ENCODE results near the gene RAB37.
A peak's percentile ranks its signal among the peaks of the same experiment; 100 is the strongest.

Gene RAB37

DNA sequence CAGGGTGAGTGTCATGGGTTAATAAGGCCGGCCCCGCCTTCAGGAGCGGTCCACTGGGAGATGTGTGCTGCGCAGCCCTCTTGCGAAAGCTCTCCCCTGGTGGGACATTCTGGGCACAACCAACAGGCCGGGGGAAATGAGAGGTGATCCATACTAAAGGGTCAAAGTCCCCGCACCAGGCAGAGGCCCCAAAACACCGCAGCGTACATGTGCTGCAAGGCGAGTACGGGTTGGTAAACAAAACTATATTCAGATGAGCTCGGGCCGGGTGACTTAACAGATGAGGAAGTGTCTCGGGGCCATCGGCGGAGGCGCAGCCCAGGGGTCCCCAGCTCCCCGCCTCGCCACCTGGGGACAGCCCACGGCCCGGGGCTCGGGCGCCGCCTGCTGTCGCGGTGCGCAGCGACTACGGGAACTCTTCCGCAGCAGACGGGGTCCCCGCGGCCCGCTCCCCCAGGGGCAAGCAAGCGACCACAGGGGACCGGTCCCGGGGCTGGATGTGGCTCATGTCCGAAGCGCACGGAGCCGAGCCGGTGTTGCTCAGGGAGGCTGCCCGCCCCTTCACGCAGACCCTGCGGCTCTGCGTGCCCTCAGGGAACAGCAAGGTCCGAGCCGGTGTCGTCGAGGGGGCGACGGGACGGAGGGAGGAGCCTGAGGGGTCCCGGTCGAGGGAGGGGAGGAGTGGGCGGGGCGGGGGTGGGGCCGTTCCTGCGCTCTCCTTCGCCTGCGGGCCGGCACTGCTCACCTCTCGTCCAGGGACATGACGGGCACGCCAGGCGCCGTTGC, at the start of gene RAB37 (continued):
- TF ChIP-seq KLF9 (tag by site-specific recombination; IDR thresholded peaks at IDR 0.05; ENCODE audit: low read depth), result peak; percentile 39; the same call in 1 of the 2 replicates
- TF ChIP-seq ZNF768 (tag by site-specific recombination; IDR thresholded peaks at IDR 0.05), result no peak
- TF ChIP-seq ZNF626 (tag by site-specific recombination; IDR thresholded peaks at IDR 0.05), result no peak
- TF ChIP-seq ZIC2 (tag by site-specific recombination; IDR thresholded peaks at IDR 0.05), result peak; percentile 90
- TF ChIP-seq TRIM28 (IDR thresholded peaks at IDR 0.05; ENCODE audit: borderline replicate concordance, low read length), result no peak

DNA sequence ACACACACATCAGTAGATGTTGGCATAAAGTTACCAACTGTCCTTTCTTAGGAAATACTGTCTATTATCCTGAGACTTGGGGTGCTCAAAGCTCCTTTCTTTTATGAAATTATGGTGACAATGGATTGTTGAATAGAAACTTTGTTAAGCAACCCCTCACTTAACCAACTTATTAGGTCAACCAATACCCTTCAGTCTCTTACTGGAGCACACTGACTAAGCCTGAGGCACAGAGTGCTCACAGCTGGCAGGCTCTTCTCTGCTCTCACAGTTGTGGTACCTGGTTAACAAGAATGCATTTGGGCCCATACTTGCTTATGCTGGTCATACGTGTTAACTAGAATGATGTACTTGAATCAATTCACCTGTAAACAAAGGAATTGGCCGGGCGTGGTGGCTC, 49.2 kb upstream of the RAB37 start:
- TF ChIP-seq ZNF138 (tag by site-specific recombination; IDR thresholded peaks at IDR 0.05; ENCODE audit: borderline replicate concordance) (no peak), BCL11B (tag by site-specific recombination; IDR thresholded peaks at IDR 0.05; ENCODE audit: low read depth) (no peak), GLI4 (tag by site-specific recombination; IDR thresholded peaks at IDR 0.05) (no peak), ZNF433 (tag by site-specific recombination; IDR thresholded peaks at IDR 0.05; ENCODE audit: low read depth) (no peak), ZIC2 (tag by site-specific recombination; IDR thresholded peaks at IDR 0.05) (no peak), ZNF571 (tag by site-specific recombination; IDR thresholded peaks at IDR 0.05) (no peak), ZNF211 (tag by site-specific recombination; IDR thresholded peaks at IDR 0.05; ENCODE audit: low read depth) (no peak), ZSCAN5A (tag by site-specific recombination; IDR thresholded peaks at IDR 0.05) (no peak), ZNF548 (tag by site-specific recombination; IDR thresholded peaks at IDR 0.05) (no peak), SALL2 (tag by site-specific recombination; IDR thresholded peaks at IDR 0.05; ENCODE audit: borderline replicate concordance) (no peak), ZNF629 (tag by site-specific recombination; IDR thresholded peaks at IDR 0.05) (no peak)
- POLR2A ChIA-PET, result interaction anchor here (0.7 kb wide), 1 partner anchor 8 kb away, joined by 3 read pairs; no protein-coding TSS in a partner anchor
- no peaks in the 10 kb centered on the region for H3K36me3 ChIP-seq (ENCODE audit: control insufficient read depth in 2 of 2, insufficient read depth in 1 of 2, low read length in 2 of 2)
- CTCF ChIA-PET, result interaction anchor here (0.9 kb wide), 1 partner anchor 121 kb away, joined by 3 read pairs; no protein-coding TSS in a partner anchor
- H3K9me3 ChIP-seq (ENCODE audit: control insufficient read depth, insufficient read depth, low read depth, low read length), result no peaks in the 10 kb centered on the region
- H3K4me3 ChIP-seq (ENCODE audit: low read depth, low read length), result no peak overlapping the region
- H3K4me1 ChIP-seq (ENCODE audit: control insufficient read depth, insufficient read depth, low read length), result no peaks in the 10 kb centered on the region
- no peak overlapping the region for H3K27ac ChIP-seq (ENCODE audit: extremely low read depth, low read depth, low read length)

GRCh38 chr17:74690409-74690825, 46.6 kb upstream of the RAB37 start:
- ChIA-PET POLR2A (no interaction called here), CTCF (interaction anchor here (1.1 to 1.4 kb wide), 2 partner anchors 8 to 34 kb away, joined by 4 to 6 read pairs; no protein-coding TSS in a partner anchor)
- no peak overlapping the region for H3K27ac ChIP-seq (ENCODE audit: extremely low read depth, low read depth, low read length)
- H3K36me3 ChIP-seq (ENCODE audit: control insufficient read depth in 2 of 2, insufficient read depth in 1 of 2, low read length in 2 of 2), result no peaks in the 10 kb centered on the region
- H3K9me3 ChIP-seq (ENCODE audit: control insufficient read depth, insufficient read depth, low read depth, low read length), result no peaks in the 10 kb centered on the region
- H3K4me3 ChIP-seq (ENCODE audit: low read depth, low read length), result no peak overlapping the region
- no peaks in the 10 kb centered on the region for H3K4me1 ChIP-seq (ENCODE audit: control insufficient read depth, insufficient read depth, low read length)
- TF ChIP-seq YY1 (tag by site-specific recombination; IDR thresholded peaks at IDR 0.05), result no peak
- no peak for TF ChIP-seq WT1 (tag by site-specific recombination; IDR thresholded peaks at IDR 0.05)
- no peak for TF ChIP-seq KLF8 (tag by site-specific recombination; IDR thresholded peaks at IDR 0.05)
- TF ChIP-seq ZNF155 (tag by site-specific recombination; IDR thresholded peaks at IDR 0.05), result no peak
- no peak for TF ChIP-seq ZNF621 (tag by site-specific recombination; IDR thresholded peaks at IDR 0.05)
- no peak for TF ChIP-seq ZNF664 (tag by site-specific recombination; IDR thresholded peaks at IDR 0.05)
- no peak for TF ChIP-seq BCL11B (tag by site-specific recombination; IDR thresholded peaks at IDR 0.05; ENCODE audit: low read depth)
- no peak for TF ChIP-seq ZEB2 (tag by site-specific recombination; IDR thresholded peaks at IDR 0.05)
- TF ChIP-seq, protein P1, sequence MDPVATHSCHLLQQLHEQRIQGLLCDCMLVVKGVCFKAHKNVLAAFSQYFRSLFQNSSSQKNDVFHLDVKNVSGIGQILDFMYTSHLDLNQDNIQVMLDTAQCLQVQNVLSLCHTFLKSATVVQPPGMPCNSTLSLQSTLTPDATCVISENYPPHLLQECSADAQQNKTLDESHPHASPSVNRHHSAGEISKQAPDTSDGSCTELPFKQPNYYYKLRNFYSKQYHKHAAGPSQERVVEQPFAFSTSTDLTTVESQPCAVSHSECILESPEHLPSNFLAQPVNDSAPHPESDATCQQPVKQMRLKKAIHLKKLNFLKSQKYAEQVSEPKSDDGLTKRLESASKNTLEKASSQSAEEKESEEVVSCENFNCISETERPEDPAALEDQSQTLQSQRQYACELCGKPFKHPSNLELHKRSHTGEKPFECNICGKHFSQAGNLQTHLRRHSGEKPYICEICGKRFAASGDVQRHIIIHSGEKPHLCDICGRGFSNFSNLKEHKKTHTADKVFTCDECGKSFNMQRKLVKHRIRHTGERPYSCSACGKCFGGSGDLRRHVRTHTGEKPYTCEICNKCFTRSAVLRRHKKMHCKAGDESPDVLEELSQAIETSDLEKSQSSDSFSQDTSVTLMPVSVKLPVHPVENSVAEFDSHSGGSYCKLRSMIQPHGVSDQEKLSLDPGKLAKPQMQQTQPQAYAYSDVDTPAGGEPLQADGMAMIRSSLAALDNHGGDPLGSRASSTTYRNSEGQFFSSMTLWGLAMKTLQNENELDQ (tag by site-specific recombination; IDR thresholded peaks at IDR 0.05; ENCODE audit: low read depth), result no peak
- TF ChIP-seq, protein P2, sequence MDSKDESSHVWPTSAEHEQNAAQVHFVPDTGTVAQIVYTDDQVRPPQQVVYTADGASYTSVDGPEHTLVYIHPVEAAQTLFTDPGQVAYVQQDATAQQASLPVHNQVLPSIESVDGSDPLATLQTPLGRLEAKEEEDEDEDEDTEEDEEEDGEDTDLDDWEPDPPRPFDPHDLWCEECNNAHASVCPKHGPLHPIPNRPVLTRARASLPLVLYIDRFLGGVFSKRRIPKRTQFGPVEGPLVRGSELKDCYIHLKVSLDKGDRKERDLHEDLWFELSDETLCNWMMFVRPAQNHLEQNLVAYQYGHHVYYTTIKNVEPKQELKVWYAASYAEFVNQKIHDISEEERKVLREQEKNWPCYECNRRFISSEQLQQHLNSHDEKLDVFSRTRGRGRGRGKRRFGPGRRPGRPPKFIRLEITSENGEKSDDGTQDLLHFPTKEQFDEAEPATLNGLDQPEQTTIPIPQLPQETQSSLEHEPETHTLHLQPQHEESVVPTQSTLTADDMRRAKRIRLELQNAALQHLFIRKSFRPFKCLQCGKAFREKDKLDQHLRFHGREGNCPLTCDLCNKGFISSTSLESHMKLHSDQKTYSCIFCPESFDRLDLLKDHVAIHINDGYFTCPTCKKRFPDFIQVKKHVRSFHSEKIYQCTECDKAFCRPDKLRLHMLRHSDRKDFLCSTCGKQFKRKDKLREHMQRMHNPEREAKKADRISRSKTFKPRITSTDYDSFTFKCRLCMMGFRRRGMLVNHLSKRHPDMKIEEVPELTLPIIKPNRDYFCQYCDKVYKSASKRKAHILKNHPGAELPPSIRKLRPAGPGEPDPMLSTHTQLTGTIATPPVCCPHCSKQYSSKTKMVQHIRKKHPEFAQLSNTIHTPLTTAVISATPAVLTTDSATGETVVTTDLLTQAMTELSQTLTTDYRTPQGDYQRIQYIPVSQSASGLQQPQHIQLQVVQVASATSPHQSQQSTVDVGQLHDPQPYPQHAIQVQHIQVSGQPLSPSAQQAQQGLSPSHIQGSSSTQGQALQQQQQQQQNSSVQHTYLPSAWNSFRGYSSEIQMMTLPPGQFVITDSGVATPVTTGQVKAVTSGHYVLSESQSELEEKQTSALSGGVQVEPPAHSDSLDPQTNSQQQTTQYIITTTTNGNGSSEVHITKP (tag by site-specific recombination; IDR thresholded peaks at IDR 0.05), result no peak
- TF ChIP-seq ZNF423 (tag by site-specific recombination; IDR thresholded peaks at IDR 0.05), result no peak
- TF ChIP-seq ZNF174 (tag by site-specific recombination; IDR thresholded peaks at IDR 0.05), result no peak

All from HEK293 (cell line).